ENCODE data around the gene XRCC2.

The XRCC2 gene

DNA sequence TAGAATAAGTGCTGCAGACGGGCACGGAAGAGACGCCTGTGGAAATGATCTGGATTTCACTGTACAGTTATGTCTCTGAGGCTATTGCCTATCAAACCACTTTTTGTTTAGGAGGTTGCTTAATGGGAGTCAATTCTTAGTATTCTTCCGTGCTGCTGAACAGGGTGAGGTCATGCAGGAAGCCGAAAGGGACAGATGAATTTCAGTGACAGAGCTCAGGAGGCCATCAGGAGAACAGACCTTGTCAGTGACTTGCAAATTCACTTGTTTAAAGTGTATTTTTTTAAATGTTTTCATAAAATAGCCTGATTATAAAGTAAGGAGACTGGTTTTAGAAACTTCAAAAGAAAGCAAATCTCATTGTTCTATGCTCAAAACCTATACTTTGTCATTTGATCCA is 58.9 kb downstream of the XRCC2 start:
- no peak for DNase-seq (ENCODE audit: low read depth in 1 of 2, low spot score in 1 of 2)

GRCh38 chr7:152615031-152615741 is 60.8 kb downstream of the XRCC2 start:
- DNase-seq (ENCODE audit: low read depth in 1 of 2, low spot score in 1 of 2) = no peak

DNA sequence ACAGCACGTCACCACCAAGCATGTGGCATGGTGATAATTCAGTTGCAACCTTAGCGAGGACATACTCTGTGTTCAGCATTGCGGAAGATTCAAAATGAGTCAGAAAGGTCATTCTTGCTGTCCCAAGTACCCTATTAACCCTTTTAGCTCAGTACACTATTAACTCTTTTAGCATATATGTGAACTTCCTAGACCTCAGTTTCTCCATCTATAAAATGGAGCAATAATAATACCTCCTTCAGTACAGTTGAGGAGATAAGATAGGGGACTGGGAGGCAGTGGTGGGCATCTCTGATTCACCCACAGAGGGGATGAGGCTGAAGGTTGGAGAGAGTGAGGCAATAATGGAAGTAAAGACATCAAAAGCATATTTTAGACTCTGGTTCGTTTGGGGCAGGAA is 67.3 kb downstream of the XRCC2 start:
- no peak for DNase-seq (ENCODE audit: low read depth in 1 of 2, low spot score in 1 of 2)

GRCh38 chr7:152608208-152608607 is 67.7 kb downstream of the XRCC2 start:
- no peak for DNase-seq (ENCODE audit: low read depth in 1 of 2, low spot score in 1 of 2)

DNA sequence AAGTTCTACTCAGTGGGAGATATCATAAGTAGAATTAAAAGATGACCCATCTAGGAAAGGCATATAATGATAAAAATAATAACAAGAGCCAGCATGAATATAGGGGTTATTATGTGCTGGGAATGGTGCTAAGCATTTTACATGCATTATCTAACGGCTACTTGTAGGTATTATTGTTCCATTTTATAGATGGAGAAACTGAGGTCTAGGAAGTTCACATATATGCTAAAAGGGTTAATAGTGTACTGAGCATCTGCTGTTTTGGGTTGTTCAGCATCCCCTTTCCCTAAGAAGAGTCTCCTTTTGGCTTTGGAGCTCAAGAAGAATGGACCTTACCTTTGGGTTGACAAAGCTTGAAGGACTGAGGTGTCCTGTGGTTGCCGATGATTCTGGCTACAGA is 68.9 kb downstream of the XRCC2 start:
- DNase-seq (ENCODE audit: low read depth in 1 of 2, low spot score in 1 of 2) = no peak

DNA sequence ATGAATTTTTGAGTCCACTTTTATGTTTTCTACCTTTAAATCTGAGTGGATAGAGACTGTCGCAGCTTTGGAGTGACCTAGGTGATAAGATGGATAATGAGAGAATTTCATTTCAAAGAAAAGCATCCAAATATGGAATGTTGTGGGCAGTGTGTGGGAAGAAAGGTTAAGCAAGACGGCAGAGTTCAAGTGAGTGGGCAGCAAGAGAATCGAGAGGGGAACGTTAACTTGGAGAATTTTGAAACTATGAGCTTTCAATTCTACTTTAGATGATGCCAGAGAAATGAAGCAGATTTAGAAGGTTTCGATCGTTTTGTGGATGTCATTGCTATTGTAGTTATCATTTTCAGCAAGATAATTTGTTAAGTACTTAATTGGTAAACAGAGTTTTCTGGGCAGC is 73.0 kb downstream of the XRCC2 start:
- DNase-seq (ENCODE audit: low read depth in 1 of 2, low spot score in 1 of 2) = no peak

DNA sequence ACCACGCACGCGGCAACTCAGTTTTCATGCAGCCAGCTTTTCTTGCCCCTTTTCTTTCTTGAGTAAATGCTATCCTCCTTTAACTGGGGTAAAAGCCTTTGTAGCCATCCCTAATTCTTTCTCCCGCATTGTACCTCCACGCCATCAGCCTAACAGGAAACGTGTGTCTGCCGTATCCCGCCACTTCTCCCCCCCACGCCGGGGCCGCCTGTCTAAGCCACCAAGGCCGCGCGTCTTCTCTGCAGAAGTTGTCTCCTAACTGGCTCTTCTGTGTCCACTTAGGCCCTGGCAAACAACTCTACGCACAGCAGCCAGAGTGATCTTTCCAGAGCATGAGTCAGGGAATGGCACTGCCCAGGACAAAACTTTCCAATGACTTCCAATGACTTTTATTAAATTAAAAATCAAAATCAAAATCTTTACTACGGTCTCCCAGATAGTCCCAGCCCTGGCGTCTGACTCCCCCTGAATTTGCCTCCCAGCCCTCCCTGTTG is 74.6 kb downstream of the XRCC2 start:
- DNase-seq (ENCODE audit: low read depth in 1 of 2, low spot score in 1 of 2) = no peak

DNA sequence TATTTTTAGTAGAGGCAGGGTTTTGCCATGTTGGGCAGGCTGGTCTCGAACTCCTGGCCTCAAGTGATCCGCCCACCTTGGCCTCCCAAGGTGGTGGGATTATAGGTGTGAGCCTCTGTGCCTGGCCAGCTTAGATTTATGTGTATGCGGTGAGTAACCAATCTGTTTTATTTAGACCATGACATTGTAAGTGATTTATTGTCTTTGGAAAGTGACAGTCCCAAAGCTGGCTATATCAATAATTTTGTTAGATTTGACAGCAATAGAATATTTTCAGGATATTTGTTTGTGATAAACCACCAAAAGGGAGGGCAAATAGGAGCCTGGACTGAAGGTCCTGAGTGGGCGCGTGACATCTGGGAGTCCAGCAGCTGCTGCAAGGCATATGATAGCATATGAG is 75.7 kb downstream of the XRCC2 start:
- no peak for DNase-seq (ENCODE audit: low read depth in 1 of 2, low spot score in 1 of 2)

GRCh38 chr7:152597507-152597906 is 78.4 kb downstream of the XRCC2 start:
- DNase-seq (ENCODE audit: low read depth in 1 of 2, low spot score in 1 of 2) = no peak

- DNase-seq (ENCODE audit: low read depth in 1 of 2, low spot score in 1 of 2) = no peak
These were observed 79.1 kb downstream of the XRCC2 start for GRCh38 chr7:152596824-152597223.
